ENCODE data around the gene SEC14L5. TPM values are rescaled to one million over a fixed set of nuclear protein-coding genes. Genes with fewer than 3 reads are reported as not detected.

Gene SEC14L5
- under 0.01 TPM in 1 of 2 replicates, not detected in the other for total RNA-seq

- peak; percentile 98 to 99 for DNase-seq (ENCODE audit: low read depth in 2 of 2)
Measured at GRCh38 chr16:4957720-4958509, at the start of gene SEC14L5. Gene SEC14L5, plus strand, starts transcription at chr16:4958330. Its CDS starts 994 bp downstream, at chr16:4959324.

- no peak for DNase-seq (ENCODE audit: low read depth in 2 of 2)
Measured at GRCh38 chr16:4908854-4909401, 49.2 kb upstream of the SEC14L5 start.

GRCh38 chr16:4909825-4910224, 48.3 kb upstream of the SEC14L5 start:
- DNase-seq (ENCODE audit: low read depth in 2 of 2), result no peak

GRCh38 chr16:4910828-4911227, 47.3 kb upstream of the SEC14L5 start:
- no peak for DNase-seq (ENCODE audit: low read depth in 2 of 2)

- DNase-seq (ENCODE audit: low read depth in 2 of 2), result no peak
Measured at GRCh38 chr16:4911970-4912386, 46.2 kb upstream of the SEC14L5 start.

GRCh38 chr16:4913130-4913773, 44.9 kb upstream of the SEC14L5 start:
- DNase-seq (ENCODE audit: low read depth in 2 of 2), result no peak

GRCh38 chr16:4913774-4914525, 44.2 kb upstream of the SEC14L5 start:
- DNase-seq (ENCODE audit: low read depth in 2 of 2), result no peak

- DNase-seq (ENCODE audit: low read depth in 2 of 2), result no peak
Measured at GRCh38 chr16:4914528-4915225, 43.5 kb upstream of the SEC14L5 start.

GRCh38 chr16:4915226-4915761, 42.8 kb upstream of the SEC14L5 start:
- peak in 1 of 2 donors; percentile 16 for DNase-seq (ENCODE audit: low read depth in 2 of 2)

- peak in 1 of 2 donors; percentile 29 for DNase-seq (ENCODE audit: low read depth in 2 of 2)
Measured at GRCh38 chr16:4917117-4917516, 41.0 kb upstream of the SEC14L5 start.

GRCh38 chr16:4918781-4919251, 39.3 kb upstream of the SEC14L5 start:
- DNase-seq (ENCODE audit: low read depth in 2 of 2), result no peak

GRCh38 chr16:4920826-4921225, 37.3 kb upstream of the SEC14L5 start:
- no peak for DNase-seq (ENCODE audit: low read depth in 2 of 2)

GRCh38 chr16:4922721-4923342, 35.3 kb upstream of the SEC14L5 start:
- DNase-seq (ENCODE audit: low read depth in 2 of 2), result no peak

GRCh38 chr16:4923853-4924252, 34.3 kb upstream of the SEC14L5 start:
- no peak for DNase-seq (ENCODE audit: low read depth in 2 of 2)

GRCh38 chr16:4924593-4925292, 33.4 kb upstream of the SEC14L5 start:
- DNase-seq (ENCODE audit: low read depth in 2 of 2), result no peak

GRCh38 chr16:4925293-4925607, 32.9 kb upstream of the SEC14L5 start:
- DNase-seq (ENCODE audit: low read depth in 2 of 2), result no peak

- no peak for DNase-seq (ENCODE audit: low read depth in 2 of 2)
Measured at GRCh38 chr16:4925791-4926190, 32.3 kb upstream of the SEC14L5 start.

- no peak for DNase-seq (ENCODE audit: low read depth in 2 of 2)
Measured at GRCh38 chr16:4926928-4927327, 31.2 kb upstream of the SEC14L5 start.

GRCh38 chr16:4927661-4928060, 30.5 kb upstream of the SEC14L5 start:
- no peak for DNase-seq (ENCODE audit: low read depth in 2 of 2)

- DNase-seq (ENCODE audit: low read depth in 2 of 2), result no peak
Measured at GRCh38 chr16:4928227-4928626, 29.9 kb upstream of the SEC14L5 start.

Data from lung microvascular endothelial cell (primary cell).